CD4-positive, alpha-beta T cell (primary cell): ENCODE data around the gene CDHR3. TPM values are rescaled to one million over a fixed set of nuclear protein-coding genes. Genes with fewer than 3 reads are reported as not detected.

Source experiments
- ATAC-seq: fragments of 200-7000 bp; cut with Tn5 transposase; one replicate; pipeline ENCODE4 v1.10.0; 2022; ENCODE audit warnings: mild to moderate bottlenecking; ENCODE audit not compliant: poor library complexity
- CTCF ChIA-PET: fragments of 350-600 bp; sonication (Branson Sonifier 250); formaldehyde crosslinking; loops from one replicate; lab custom pipeline; 2021; ENCODE audit warnings: antibody characterized with exemption, inconsistent platforms; lab: Charles Lee
- POLR2A ChIA-PET: fragments of 350-600 bp; sonication (Branson Sonifier 250); formaldehyde crosslinking; loops from one replicate; lab custom pipeline; 2021; ENCODE audit warnings: antibody characterized with exemption, inconsistent platforms; lab: Charles Lee
- DNase-seq, 14 experiments: peaks; one replicate each; pipeline ENCODE4 v3.0.0-alpha.2; 2013 to 2020; ENCODE audit warnings: mixed read lengths in 2 of 14
- H3K27ac ChIP-seq, 2 donors: one replicate each; pipeline versions ENCODE4 v1.5.1 to v1.7.0; 2013; ENCODE audit warnings: low read length in 2 of 2, low read depth in 1 of 2, mild to moderate bottlenecking in 1 of 2
- H3K27me3 ChIP-seq, 2 experiments: 1 replicate in 1 of 2; 2 replicates in 1 of 2; pipeline versions ENCODE4 v1.6.1 to v1.7.0; 2013; ENCODE audit warnings: low read length in 2 of 2, control low read depth in 1 of 2, mild to moderate bottlenecking in 1 of 2, moderate library complexity in 1 of 2; ENCODE audit not compliant: insufficient read depth in 2 of 2, control insufficient read depth in 1 of 2
- H3K36me3 ChIP-seq: one replicate; pipeline ENCODE4 v1.6.1; 2013; ENCODE audit warnings: low read length, control low read depth; ENCODE audit not compliant: insufficient read depth
- H3K4me1 ChIP-seq: one replicate; pipeline ENCODE4 v1.6.1; 2013; ENCODE audit warnings: low read length, control low read depth; ENCODE audit not compliant: insufficient read depth
- H3K4me3 ChIP-seq: one replicate; pipeline ENCODE4 v1.5.1; 2013; ENCODE audit warnings: mild to moderate bottlenecking, low read length, moderate library complexity
- H3K9me3 ChIP-seq, 2 experiments: 1 replicate in 1 of 2; 2 replicates in 1 of 2; pipeline versions ENCODE4 v1.6.1 to v1.7.0; 2013; ENCODE audit warnings: low read length in 2 of 2, mild to moderate bottlenecking in 2 of 2, control low read depth in 1 of 2, moderate library complexity in 1 of 2; ENCODE audit not compliant: control insufficient read depth in 1 of 2, insufficient read depth in 1 of 2
- H3K27ac Mint-ChIP-seq: one replicate; pipeline ENCODE4 v1.8.0; 2020; ENCODE audit warnings: mixed read lengths
- H3K27me3 Mint-ChIP-seq: one replicate; pipeline ENCODE4 v1.8.0; 2021; ENCODE audit warnings: mixed read lengths
- H3K36me3 Mint-ChIP-seq: one replicate; pipeline ENCODE4 v1.8.0; 2021; ENCODE audit warnings: low read depth, mixed read lengths
- H3K4me1 Mint-ChIP-seq: one replicate; pipeline ENCODE4 v1.8.0; 2021; ENCODE audit warnings: low read depth, mixed read lengths
- H3K4me3 Mint-ChIP-seq: one replicate; pipeline ENCODE4 v1.8.0; 2020; ENCODE audit warnings: mild to moderate bottlenecking, mixed read lengths
- H3K9me3 Mint-ChIP-seq: one replicate; pipeline ENCODE4 v1.8.0; 2020; ENCODE audit warnings: mixed read lengths
- intact Hi-C, 2 experiments: fragments of 100-400 bp; cut with DNase I in 1 of 2; cut with micrococcal nuclease in 1 of 2; formaldehyde crosslinking; loops; one replicate each; pipeline versions ENCODE4 v1.15.1 to v1.9.0; 2023 to 2025; cut with DNase I, micrococcal nuclease
- total RNA-seq, 174 experiments: library from RNA in 2 of 174; stranded (reverse) in 2 of 174; gene quantifications; one replicate each; pipeline ENCODE4 v1.2.3 and lab custom pipeline; 2021 to 2026
- TF ChIP-seq, protein P1 (sequence below): fragments of 200-600 bp; IDR thresholded peaks from one replicate; pipeline ENCODE4 v1.8.0; 2022; ENCODE audit warnings: antibody characterized with exemption, mild to moderate bottlenecking

CDHR3 gene
- total RNA-seq, 2 experiments from 2014 or later = 10.3 to 12.2 TPM

DNA sequence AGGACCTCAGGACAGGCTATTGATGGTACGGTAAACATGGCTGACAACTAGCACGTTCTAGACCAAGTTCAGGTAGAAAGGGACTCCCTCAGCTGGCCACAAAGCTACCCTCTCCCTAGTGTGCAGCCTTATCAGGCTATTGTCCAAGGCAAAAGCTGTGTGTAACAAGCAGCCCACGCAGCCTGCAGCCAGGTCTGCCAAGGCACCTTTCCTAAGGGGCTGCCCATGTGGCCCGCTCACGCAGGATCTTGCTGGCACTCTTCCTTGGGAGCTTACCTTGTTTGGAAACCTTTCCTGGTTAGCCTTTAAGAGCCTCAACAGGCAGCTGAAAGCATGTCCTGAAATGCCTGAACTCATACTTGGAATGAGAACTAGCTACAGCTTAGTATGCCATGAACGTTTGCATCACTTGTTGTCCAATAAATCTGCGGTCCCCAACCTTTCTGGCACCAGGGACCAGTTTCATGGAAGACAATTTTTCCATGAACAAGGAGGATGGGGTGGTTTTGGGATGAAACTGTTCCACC is 97.4 kb downstream of the CDHR3 start:
- H3K36me3 ChIP-seq = no peaks in the 10 kb centered on the region
- H3K4me3 ChIP-seq = no peak overlapping the region
- intact Hi-C loops = no loop called here
- no peaks in the 10 kb centered on the region for H3K9me3 ChIP-seq
- H3K36me3 Mint-ChIP-seq = no peaks in the 10 kb centered on the region
- H3K27me3 ChIP-seq = no peaks in the 10 kb centered on the region
- POLR2A ChIA-PET = no interaction called here
- TF ChIP-seq, protein P1, sequence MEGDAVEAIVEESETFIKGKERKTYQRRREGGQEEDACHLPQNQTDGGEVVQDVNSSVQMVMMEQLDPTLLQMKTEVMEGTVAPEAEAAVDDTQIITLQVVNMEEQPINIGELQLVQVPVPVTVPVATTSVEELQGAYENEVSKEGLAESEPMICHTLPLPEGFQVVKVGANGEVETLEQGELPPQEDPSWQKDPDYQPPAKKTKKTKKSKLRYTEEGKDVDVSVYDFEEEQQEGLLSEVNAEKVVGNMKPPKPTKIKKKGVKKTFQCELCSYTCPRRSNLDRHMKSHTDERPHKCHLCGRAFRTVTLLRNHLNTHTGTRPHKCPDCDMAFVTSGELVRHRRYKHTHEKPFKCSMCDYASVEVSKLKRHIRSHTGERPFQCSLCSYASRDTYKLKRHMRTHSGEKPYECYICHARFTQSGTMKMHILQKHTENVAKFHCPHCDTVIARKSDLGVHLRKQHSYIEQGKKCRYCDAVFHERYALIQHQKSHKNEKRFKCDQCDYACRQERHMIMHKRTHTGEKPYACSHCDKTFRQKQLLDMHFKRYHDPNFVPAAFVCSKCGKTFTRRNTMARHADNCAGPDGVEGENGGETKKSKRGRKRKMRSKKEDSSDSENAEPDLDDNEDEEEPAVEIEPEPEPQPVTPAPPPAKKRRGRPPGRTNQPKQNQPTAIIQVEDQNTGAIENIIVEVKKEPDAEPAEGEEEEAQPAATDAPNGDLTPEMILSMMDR = no peak
- H3K4me1 Mint-ChIP-seq = peaks cover 33% of the 10 kb centered on the region
- CTCF ChIA-PET = interaction anchor here (0.9 to 2.0 kb wide), 2 partner anchors 94 to 96 kb away, joined by 3 to 9 read pairs; no protein-coding TSS in a partner anchor
- H3K27ac Mint-ChIP-seq = no peak overlapping the region
- H3K27me3 Mint-ChIP-seq = no peaks in the 10 kb centered on the region
- no peak for DNase-seq
- H3K27ac ChIP-seq = no peak overlapping the region
- H3K9me3 Mint-ChIP-seq = no peaks in the 10 kb centered on the region
- no peak for ATAC-seq
- peaks cover 15% of the 10 kb centered on the region for H3K4me1 ChIP-seq
- no peak overlapping the region for H3K4me3 Mint-ChIP-seq

DNA sequence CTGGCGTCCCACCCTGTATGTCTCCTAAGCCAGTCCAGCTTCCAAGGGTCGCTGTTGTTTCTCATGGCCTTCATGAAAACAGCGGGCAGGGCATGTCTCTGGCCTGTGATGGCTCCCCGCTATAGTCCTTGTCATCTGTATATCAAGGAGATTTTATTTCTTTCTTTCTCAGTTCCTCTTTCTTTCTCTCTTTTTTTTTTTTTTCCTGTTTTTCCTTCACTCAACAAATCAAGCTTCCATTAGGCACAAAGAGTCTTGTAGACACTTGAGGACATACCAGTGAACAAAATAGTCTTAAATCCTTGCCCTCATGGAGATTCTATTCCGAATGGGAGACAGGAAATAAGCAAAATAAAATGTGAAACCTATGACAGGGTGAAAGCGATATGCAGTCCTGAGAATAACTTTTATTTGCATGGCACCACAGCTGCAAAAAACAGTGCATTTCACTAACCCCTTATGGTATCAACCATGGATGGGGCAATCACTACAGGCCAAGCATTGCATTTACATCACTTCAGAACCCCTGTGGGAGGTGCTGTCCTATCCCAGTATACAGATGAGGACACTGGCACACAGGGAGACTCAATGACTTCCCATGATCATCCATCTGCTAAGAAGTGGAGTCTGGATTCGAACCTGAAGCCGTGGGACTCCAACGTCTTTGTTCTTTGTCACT is 98.4 kb downstream of the CDHR3 start:
- no peaks in the 10 kb centered on the region for H3K27me3 Mint-ChIP-seq
- ATAC-seq (no peak), DNase-seq (no peak)
- no peak overlapping the region for H3K27ac ChIP-seq
- H3K4me3 ChIP-seq = no peak overlapping the region
- CTCF ChIA-PET = interaction anchor here (2.0 kb wide), 1 partner anchor 93 kb away, joined by 9 read pairs; no protein-coding TSS in a partner anchor
- peaks cover 15% of the 10 kb centered on the region for H3K4me1 ChIP-seq
- TF ChIP-seq, protein P1 = no peak
- no peaks in the 10 kb centered on the region for H3K27me3 ChIP-seq
- no peaks in the 10 kb centered on the region for H3K9me3 ChIP-seq
- POLR2A ChIA-PET = no interaction called here
- intact Hi-C loops = no loop called here
- no peaks in the 10 kb centered on the region for H3K9me3 Mint-ChIP-seq
- no peak overlapping the region for H3K4me3 Mint-ChIP-seq
- H3K36me3 ChIP-seq = no peaks in the 10 kb centered on the region
- H3K4me1 Mint-ChIP-seq = peaks cover 33% of the 10 kb centered on the region
- H3K27ac Mint-ChIP-seq = no peak overlapping the region
- no peaks in the 10 kb centered on the region for H3K36me3 Mint-ChIP-seq

DNA sequence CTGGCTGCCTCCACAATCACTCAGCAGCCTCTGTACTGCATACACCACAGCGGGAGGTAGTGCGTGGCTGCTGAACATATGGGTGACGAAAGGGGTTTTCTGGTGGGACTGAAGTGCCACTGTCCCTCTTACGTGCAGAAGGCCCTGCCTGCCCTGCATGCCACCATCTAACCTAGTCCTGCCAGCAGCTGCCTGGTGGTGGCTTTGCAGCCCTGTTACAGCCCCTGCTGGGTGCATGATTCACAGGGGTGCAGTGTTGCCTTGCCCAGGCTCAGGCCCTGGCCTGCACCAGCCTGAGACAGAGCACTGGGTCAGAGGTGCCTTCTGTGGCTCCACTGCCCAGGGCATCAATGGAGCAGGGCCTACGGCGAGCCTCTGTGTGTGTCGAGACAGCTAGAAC is 98.9 kb downstream of the CDHR3 start:
- no peaks in the 10 kb centered on the region for H3K36me3 Mint-ChIP-seq
- no peaks in the 10 kb centered on the region for H3K27me3 ChIP-seq
- peaks cover 29% of the 10 kb centered on the region for H3K4me1 Mint-ChIP-seq
- H3K4me1 ChIP-seq = peaks cover 14% of the 10 kb centered on the region
- no peaks in the 10 kb centered on the region for H3K36me3 ChIP-seq
- DNase-seq (no peak), ATAC-seq (no peak)
- H3K27ac Mint-ChIP-seq = no peak overlapping the region
- H3K4me3 Mint-ChIP-seq = no peak overlapping the region
- no peak overlapping the region for H3K27ac ChIP-seq
- intact Hi-C loops = no loop called here
- no peak overlapping the region for H3K4me3 ChIP-seq
- no peaks in the 10 kb centered on the region for H3K9me3 Mint-ChIP-seq
- TF ChIP-seq, protein P1 = no peak
- no peaks in the 10 kb centered on the region for H3K27me3 Mint-ChIP-seq
- H3K9me3 ChIP-seq = no peaks in the 10 kb centered on the region
- ChIA-PET CTCF (interaction anchor here (2.0 kb wide), 1 partner anchor 92 kb away, joined by 9 read pairs; no protein-coding TSS in a partner anchor), POLR2A (no interaction called here)
